HepG2 (cell line): ENCODE data around the gene VAMP2. TPM values are rescaled to one million over a fixed set of nuclear protein-coding genes. Genes with fewer than 3 reads are reported as not detected.

Source experiments
- ADNP ChIP-seq: sonication (generic); formaldehyde crosslinking; IDR thresholded peaks from 2 replicates; pipeline ENCODE4 v1.4.0; 2020; ENCODE audit warnings: missing genetic modification reagents
- FOXA1 ChIP-seq, 2 experiments: fragments of 450-650 bp in 1 of 2; sonication (generic) in 1 of 2; formaldehyde crosslinking in 1 of 2; IDR thresholded peaks; 2 replicates each; pipeline versions ENCODE4 v1.4.0 to v1.6.1; 2016 to 2020; ENCODE audit warnings: missing genetic modification reagents in 1 of 2
- HCFC1 ChIP-seq: fragments of 150-350 bp; IDR thresholded peaks from 2 replicates; pipeline ENCODE4 v1.6.1; 2014; ENCODE audit warnings: low read depth, low read length
- HDAC6 ChIP-seq: fragments of 200-600 bp; sonication (generic); IDR thresholded peaks from 2 replicates; pipeline ENCODE4 v1.7.0; 2017; ENCODE audit warnings: mild to moderate bottlenecking, antibody characterized with exemption, low read length, low read depth
- KAT2B ChIP-seq: fragments of 150-350 bp; IDR thresholded peaks from 2 replicates; pipeline ENCODE4 v1.6.1; 2014; ENCODE audit warnings: low read depth, low read length, borderline replicate concordance
- MXI1 ChIP-seq: IDR thresholded peaks from 3 replicates; pipeline ENCODE4 v1.6.1; 2012; ENCODE audit warnings: low read depth, low read length, inconsistent platforms, borderline replicate concordance
- PHF20 ChIP-seq: sonication (generic); formaldehyde crosslinking; IDR thresholded peaks from 2 replicates; pipeline ENCODE4 v1.5.0; 2020; ENCODE audit warnings: mild to moderate bottlenecking, missing genetic modification reagents
- POLR2AphosphoS2 ChIP-seq: IDR thresholded peaks from 2 replicates; pipeline ENCODE4 v1.6.1; 2011; ENCODE audit warnings: low read depth, low read length, improper control_type of control experiment
- SOX5 ChIP-seq: IDR thresholded peaks from 2 replicates; pipeline ENCODE4 v1.6.1; 2016; ENCODE audit warnings: borderline replicate concordance
- SRSF1 ChIP-seq: fragments of 200-400 bp; formaldehyde crosslinking; optimal IDR thresholded peaks from 2 replicates; pipeline ENCODE3; 2017; ENCODE audit warnings: mild to moderate bottlenecking, low read depth, low read length, moderate library complexity
- STAG1 ChIP-seq: sonication (generic); formaldehyde crosslinking; IDR thresholded peaks from 2 replicates; pipeline ENCODE4 v1.4.0; 2020; ENCODE audit warnings: missing genetic modification reagents
- TBX3 ChIP-seq: fragments of 450-650 bp; IDR thresholded peaks from 2 replicates; pipeline ENCODE4 v1.6.1; 2017; ENCODE audit warnings: antibody characterized with exemption, mild to moderate bottlenecking, inconsistent platforms, borderline replicate concordance
- ZBTB14 ChIP-seq: sonication (generic); formaldehyde crosslinking; IDR thresholded peaks from 2 replicates; pipeline ENCODE4 v1.4.0; 2020; ENCODE audit warnings: missing genetic modification reagents
- ZBTB33 ChIP-seq: sonication (generic); formaldehyde crosslinking; IDR thresholded peaks from 2 replicates; pipeline ENCODE4 v1.4.0; 2020; ENCODE audit warnings: missing genetic modification reagents
- ZMAT3 ChIP-seq: sonication (generic); formaldehyde crosslinking; conservative IDR thresholded peaks from 2 replicates; pipeline ENCODE4 v1.7.0; 2021; ENCODE audit warnings: missing genetic modification reagents
- ZNF225 ChIP-seq: sonication (generic); formaldehyde crosslinking; IDR thresholded peaks from 2 replicates; pipeline ENCODE4 v1.4.0; 2020; ENCODE audit warnings: mild to moderate bottlenecking, missing genetic modification reagents
- ZNF263 ChIP-seq: sonication (generic); formaldehyde crosslinking; IDR thresholded peaks from 2 replicates; pipeline ENCODE4 v1.4.0; 2020; ENCODE audit warnings: missing genetic modification reagents
- ZNF441 ChIP-seq: sonication (generic); formaldehyde crosslinking; IDR thresholded peaks from 2 replicates; pipeline ENCODE4 v1.7.0; 2021; ENCODE audit warnings: missing genetic modification reagents, borderline replicate concordance
- ZNF510 ChIP-seq: sonication (generic); formaldehyde crosslinking; IDR thresholded peaks from 2 replicates; pipeline ENCODE4 v1.4.0; 2020; ENCODE audit warnings: low read depth, mild to moderate bottlenecking, missing genetic modification reagents
- ZNF615 ChIP-seq: sonication (generic); formaldehyde crosslinking; IDR thresholded peaks from 2 replicates; pipeline ENCODE4 v1.5.0; 2020; ENCODE audit warnings: mild to moderate bottlenecking, missing genetic modification reagents, borderline replicate concordance
- ZNF780A ChIP-seq: sonication (generic); formaldehyde crosslinking; IDR thresholded peaks from 2 replicates; pipeline ENCODE4 v1.8.0; 2022; ENCODE audit warnings: mild to moderate bottlenecking, missing genetic modification reagents, moderate library complexity
- ZNF839 ChIP-seq: sonication (generic); formaldehyde crosslinking; IDR thresholded peaks from 2 replicates; pipeline ENCODE4 v1.4.0; 2020; ENCODE audit warnings: missing genetic modification reagents, mild to moderate bottlenecking, borderline replicate concordance
- ZSCAN12 ChIP-seq: sonication (generic); formaldehyde crosslinking; IDR thresholded peaks from 2 replicates; pipeline ENCODE4 v1.9.0; 2021; ENCODE audit warnings: mild to moderate bottlenecking, missing genetic modification reagents
- polyA plus RNA-seq, 8 experiments: library from polyadenylated mRNA; depleted of rRNA in 3 of 8; stranded (reverse) in 7 of 8; unstranded in 1 of 8; fragments of >200 nt; fragmentation: Illumina TruSeq in 4 of 8; extraction: Trizol in 4 of 8; gene quantifications; 2 replicates each; pipeline versions ENCODE4 v1.2.1 to v1.2.3, GENCODE V29; 2011 to 2016; ENCODE audit warnings: low read depth in 4 of 8, missing spikeins in 1 of 8, mixed read lengths in 1 of 8; ENCODE audit not compliant: insufficient read depth in 1 of 8
- total RNA-seq, 5 experiments: library from RNA; depleted of rRNA; stranded (reverse); fragments of >200 nt; fragmentation: Illumina TruSeq; extraction: Trizol; gene quantifications; 2 replicates each; pipeline ENCODE4 v1.2.3, GENCODE V29; 2016; ENCODE audit warnings: low read depth in 1 of 5
- TF ChIP-seq, protein P1 (sequence below): sonication (generic); formaldehyde crosslinking; IDR thresholded peaks from 2 replicates; pipeline ENCODE4 v1.5.0; 2020; ENCODE audit warnings: mild to moderate bottlenecking, missing genetic modification reagents
- TF ChIP-seq, protein P2 (sequence below): sonication (generic); formaldehyde crosslinking; IDR thresholded peaks from 2 replicates; pipeline ENCODE4 v1.4.0; 2020; ENCODE audit warnings: mild to moderate bottlenecking, missing genetic modification reagents

VAMP2 gene
- total and polyA plus RNA-seq, 2 of the 13 experiments (the other 11 are each of a cell fraction or from before 2014, with no cell fraction given) = 3.9 to 17.2 TPM

DNA sequence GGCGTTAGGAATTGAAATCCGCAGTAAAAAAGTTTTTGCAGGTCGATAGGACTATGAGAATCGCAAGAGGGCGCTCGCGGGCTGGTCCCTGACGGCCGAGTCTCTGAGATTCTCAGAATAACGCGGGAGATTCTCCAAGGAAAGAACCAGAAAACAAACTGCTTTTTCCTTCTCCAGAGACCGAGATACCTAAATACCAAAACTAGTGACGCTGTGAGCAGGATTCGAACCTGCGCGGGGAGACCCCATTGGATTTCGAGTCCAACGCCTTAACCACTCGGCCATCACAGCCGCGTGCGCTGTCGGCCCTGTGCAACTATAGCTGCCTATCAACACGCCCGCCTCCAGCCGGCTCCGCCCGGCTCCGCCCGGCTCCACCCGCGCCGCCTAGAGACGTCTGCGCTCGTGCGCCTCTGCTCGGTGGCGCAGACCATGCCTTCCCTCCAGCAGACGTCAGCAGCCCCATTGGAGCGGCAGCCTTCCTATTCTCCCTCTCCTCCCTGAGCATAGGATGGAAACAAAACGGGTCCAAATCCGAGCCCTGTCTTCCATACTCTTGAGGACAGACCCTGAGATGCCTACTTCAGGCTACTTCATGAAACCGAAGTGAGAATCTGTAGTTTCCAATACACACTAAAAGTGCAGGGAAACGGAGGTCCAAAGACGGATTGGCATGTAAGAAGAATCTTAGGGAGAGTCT, 23.9 kb downstream of the VAMP2 start (continued):
- no peak for TF ChIP-seq HDAC6
- TF ChIP-seq ZMAT3 (CRISPR knock-in tag) = peak; percentile 51; the same call in 1 of the 2 replicates
- no peak for TF ChIP-seq POLR2AphosphoS2
- no peak for TF ChIP-seq HCFC1
- no peak for TF ChIP-seq PHF20 (CRISPR knock-in tag)
- TF ChIP-seq SOX5 = peak; percentile 75; the same call in 1 of the 2 replicates
- no peak for TF ChIP-seq ZSCAN12
- TF ChIP-seq STAG1 (CRISPR knock-in tag) = peak; percentile 60
- no peak for TF ChIP-seq ZNF780A (CRISPR knock-in tag)
- TF ChIP-seq ZNF510 = no peak
- no peak for TF ChIP-seq FOXA1 (IDR thresholded peaks at IDR 0.05)
- 0 out of 2 replicates have a peak, but pooled peaks have one; percentile 28 for TF ChIP-seq FOXA1 (CRISPR knock-in tag; IDR thresholded peaks at IDR 0.05)
- TF ChIP-seq KAT2B = no peak
- peak; percentile 91; the same call in 2 of the 3 replicates for TF ChIP-seq MXI1
- peak; percentile 89 for TF ChIP-seq ZNF225 (CRISPR knock-in tag)
- peak; percentile 55; the same call in 1 of the 2 replicates for TF ChIP-seq ADNP (CRISPR knock-in tag)
- no peak for TF ChIP-seq ZNF839 (CRISPR knock-in tag)
- TF ChIP-seq, protein P1, sequence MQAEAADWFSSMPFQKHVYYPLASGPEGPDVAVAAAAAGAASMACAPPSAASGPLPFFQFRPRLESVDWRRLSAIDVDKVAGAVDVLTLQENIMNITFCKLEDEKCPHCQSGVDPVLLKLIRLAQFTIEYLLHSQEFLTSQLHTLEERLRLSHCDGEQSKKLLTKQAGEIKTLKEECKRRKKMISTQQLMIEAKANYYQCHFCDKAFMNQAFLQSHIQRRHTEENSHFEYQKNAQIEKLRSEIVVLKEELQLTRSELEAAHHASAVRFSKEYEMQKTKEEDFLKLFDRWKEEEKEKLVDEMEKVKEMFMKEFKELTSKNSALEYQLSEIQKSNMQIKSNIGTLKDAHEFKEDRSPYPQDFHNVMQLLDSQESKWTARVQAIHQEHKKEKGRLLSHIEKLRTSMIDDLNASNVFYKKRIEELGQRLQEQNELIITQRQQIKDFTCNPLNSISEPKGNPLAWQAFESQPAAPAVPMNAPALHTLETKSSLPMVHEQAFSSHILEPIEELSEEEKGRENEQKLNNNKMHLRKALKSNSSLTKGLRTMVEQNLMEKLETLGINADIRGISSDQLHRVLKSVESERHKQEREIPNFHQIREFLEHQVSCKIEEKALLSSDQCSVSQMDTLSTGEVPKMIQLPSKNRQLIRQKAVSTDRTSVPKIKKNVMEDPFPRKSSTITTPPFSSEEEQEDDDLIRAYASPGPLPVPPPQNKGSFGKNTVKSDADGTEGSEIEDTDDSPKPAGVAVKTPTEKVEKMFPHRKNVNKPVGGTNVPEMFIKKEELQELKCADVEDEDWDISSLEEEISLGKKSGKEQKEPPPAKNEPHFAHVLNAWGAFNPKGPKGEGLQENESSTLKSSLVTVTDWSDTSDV = no peak
- TF ChIP-seq ZNF615 (CRISPR knock-in tag) = peak; percentile 93; the same call in 1 of the 2 replicates
- TF ChIP-seq TBX3 = no peak
- peak; percentile 80; the same call in 1 of the 2 replicates for TF ChIP-seq ZNF441 (CRISPR knock-in tag)
- TF ChIP-seq SRSF1 = no peak
- peak; percentile 16; the same call in 1 of the 2 replicates for TF ChIP-seq ZBTB33 (CRISPR knock-in tag)
- TF ChIP-seq ZNF263 = peak; percentile 47; the same call in 1 of the 2 replicates
- TF ChIP-seq, protein P2, sequence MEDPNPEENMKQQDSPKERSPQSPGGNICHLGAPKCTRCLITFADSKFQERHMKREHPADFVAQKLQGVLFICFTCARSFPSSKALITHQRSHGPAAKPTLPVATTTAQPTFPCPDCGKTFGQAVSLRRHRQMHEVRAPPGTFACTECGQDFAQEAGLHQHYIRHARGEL = no peak
- no peak for TF ChIP-seq ZBTB14 (CRISPR knock-in tag)
